Skeletal muscle cell (primary cell): ENCODE measurements around the gene RBM18.

Source experiments
- DNase-seq: peaks from one replicate; pipeline ENCODE4 v3.0.0-alpha.2; 2010; ENCODE audit warnings: low read depth
- H3K4me3 ChIP-seq: 2 replicates; pipeline ENCODE4 v1.5.1; 2011; ENCODE audit warnings: low read depth, mild to moderate bottlenecking, control low read depth, low read length, moderate library complexity

RBM18 gene

DNA sequence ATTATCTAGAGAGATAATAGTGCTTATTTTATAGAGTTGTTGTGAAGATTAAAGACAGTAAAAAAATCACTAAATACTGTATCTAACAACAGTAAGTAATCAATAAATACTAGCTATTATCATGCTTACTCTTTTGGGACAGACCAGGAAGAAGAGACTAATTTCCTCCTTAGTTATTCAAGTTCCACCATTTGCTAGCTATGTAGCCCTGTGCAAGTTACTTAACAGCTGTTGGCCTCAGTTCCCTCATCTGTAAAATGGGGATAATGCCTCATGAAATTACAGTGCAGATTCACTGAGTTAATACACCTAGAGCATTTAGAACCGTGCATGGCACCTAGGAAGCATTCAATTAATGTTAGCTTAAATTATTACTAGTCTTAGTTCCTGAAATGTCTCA, 2.6 kb downstream of the RBM18 start:
- no peak for DNase-seq

DNA sequence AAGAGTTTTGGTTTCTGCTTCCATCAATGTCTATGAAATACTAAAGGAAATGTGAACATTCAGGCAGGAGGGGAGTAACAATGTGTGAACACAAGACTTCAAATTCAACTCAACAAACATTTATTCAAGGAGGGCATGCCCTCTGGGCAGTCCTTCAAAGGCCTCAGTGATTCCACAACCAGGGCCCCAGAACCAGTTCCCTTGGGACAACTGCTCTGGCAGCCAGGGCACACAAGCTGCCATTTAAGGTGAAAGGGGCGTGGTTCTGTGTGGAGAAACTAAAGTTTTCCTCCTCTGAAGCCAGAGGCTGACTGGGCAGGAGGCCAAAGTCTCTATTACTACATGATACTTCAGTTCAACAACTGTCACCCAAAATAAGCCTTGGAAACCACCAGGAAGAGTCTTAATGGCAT, 3.2 kb downstream of the RBM18 start:
- DNase-seq: peak; percentile 89
- no peak overlapping the region for H3K4me3 ChIP-seq

More for the DNA sequence above, 2.6 kb downstream of the RBM18 start:
- no peak overlapping the region for H3K4me3 ChIP-seq

GRCh38 chr9:122258886-122259415, 5.7 kb downstream of the RBM18 start:
- no peak overlapping the region for H3K4me3 ChIP-seq
- DNase-seq: no peak

DNA sequence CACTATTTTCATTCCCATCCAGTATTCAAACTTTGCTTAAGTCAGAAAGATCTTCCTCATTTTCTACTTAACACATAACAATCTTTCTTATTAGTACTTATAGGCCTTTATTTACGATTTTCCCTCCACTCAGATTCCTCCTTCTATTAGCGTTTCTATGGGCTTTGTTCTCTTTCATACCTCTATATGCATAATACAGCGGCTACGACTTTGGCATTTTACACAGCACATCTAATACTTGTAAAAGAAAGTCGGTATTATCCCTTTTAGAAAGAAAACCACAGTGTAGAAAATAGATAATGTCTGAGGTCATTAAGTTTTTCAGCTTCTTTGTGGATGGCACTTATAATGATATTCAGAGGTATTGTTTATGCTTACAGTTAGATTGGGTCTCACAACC, 8.4 kb downstream of the RBM18 start:
- no peak overlapping the region for H3K4me3 ChIP-seq
- no peak for DNase-seq

- no peak for DNase-seq
- H3K4me3 ChIP-seq: no peak overlapping the region
Measured at GRCh38 chr9:122254761-122255160, 9.9 kb downstream of the RBM18 start.

DNA sequence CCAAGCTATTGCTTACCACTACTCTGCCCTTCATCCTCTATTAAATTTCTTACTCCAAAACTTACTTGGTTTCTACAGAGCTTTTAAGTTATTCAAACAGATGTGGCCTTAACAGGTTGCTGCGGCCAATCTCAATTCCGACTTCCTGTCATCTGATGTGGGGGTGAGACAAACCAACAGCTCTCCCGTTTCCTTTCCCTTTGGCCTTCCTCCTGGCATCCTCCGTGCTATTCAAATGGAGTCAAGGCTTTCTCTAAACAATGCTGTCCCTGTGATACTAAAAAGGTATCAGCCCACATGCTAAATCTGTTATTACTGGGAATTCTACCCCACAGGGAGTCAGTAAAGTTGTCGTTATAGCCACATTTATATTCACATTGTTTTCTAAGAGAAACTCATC, 11.8 kb downstream of the RBM18 start:
- no peak for DNase-seq
- H3K4me3 ChIP-seq: no peak overlapping the region

DNA sequence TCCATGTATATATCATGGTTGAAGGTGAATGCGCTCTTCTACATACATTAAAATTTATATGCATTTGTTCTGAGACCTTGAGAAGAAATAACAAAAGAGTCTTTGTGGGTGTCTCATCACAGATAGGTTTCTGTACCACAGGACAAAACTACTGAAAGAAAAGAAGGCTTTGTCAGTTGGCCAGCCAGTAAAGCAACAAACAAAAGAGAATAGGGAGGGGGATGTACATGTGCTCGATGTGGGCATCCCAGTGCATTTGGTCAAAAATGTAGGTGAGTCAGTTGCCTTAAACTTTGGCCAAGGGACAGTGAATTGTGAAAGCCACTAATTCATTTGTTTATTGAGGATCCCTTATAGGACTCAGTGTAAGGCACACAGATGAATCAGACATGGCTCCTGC, 13.3 kb downstream of the RBM18 start:
- DNase-seq: no peak
- H3K4me3 ChIP-seq: no peak overlapping the region

- H3K4me3 ChIP-seq: no peak overlapping the region
- DNase-seq: no peak
Measured at GRCh38 chr9:122248448-122248865, 16.2 kb downstream of the RBM18 start.

GRCh38 chr9:122246666-122247065, 18.0 kb downstream of the RBM18 start:
- no peak for DNase-seq
- H3K4me3 ChIP-seq: no peak overlapping the region

GRCh38 chr9:122244349-122244748, 20.3 kb downstream of the RBM18 start:
- no peak for DNase-seq
- no peak overlapping the region for H3K4me3 ChIP-seq

GRCh38 chr9:122239722-122240121, 24.9 kb downstream of the RBM18 start:
- DNase-seq: no peak
- no peak overlapping the region for H3K4me3 ChIP-seq

DNA sequence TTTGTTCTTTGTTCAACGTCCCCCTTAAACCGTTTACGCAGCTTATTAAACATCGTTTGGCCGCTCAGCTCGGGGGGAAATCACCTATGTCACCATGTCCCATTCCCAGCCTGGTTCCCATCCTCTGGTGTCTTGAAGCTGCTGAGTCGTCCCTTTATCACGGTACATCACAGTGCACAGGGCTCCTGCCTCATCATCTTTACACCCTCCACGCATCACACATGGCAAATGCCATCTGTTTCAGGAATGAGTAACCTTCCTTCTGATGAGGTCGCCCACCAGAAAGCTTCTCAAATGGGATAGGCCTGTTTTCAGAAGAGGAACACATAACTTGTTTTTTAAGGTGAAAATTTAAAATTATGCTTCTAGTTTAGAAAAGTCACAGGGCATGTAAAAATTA, 28.0 kb downstream of the RBM18 start:
- H3K4me3 ChIP-seq: no peak overlapping the region
- no peak for DNase-seq

DNA sequence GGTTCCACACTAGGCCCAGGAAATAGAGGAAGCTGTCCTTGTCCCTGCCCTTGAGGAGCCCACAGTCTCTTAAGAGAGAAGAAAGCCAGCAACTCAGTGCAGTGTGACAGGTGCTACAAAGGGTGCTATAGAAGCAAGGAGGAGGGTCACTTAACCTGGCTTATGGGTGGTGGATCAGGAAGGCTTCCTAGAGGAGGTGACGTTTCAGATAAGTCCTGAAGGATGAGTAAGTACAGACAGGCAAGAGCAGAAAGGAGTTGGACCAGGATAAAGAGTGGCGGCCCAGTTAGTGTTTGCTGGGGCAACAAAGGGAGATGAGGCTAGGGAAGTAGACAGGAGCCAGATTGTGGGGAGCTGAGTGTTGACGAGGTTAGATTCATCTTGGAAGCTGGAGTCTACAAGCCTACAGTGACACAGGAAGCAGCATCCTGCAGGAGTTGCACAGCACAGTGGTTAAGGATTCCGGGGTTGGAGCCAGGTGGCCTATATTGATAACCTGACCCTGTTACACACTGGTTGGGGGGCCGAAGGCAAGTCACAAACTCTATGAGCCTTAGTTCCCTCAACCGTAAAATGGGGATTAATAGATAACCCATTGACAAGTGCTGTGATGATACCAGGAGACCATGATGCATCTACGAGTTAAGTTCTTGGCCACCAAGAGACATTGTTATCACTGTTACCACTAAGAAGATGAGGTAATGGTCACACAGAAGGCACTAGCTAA, 30.5 kb downstream of the RBM18 start:
- no peak overlapping the region for H3K4me3 ChIP-seq
- no peak for DNase-seq

GRCh38 chr9:122232796-122233306, 31.8 kb downstream of the RBM18 start:
- no peak for DNase-seq
- no peak overlapping the region for H3K4me3 ChIP-seq

DNA sequence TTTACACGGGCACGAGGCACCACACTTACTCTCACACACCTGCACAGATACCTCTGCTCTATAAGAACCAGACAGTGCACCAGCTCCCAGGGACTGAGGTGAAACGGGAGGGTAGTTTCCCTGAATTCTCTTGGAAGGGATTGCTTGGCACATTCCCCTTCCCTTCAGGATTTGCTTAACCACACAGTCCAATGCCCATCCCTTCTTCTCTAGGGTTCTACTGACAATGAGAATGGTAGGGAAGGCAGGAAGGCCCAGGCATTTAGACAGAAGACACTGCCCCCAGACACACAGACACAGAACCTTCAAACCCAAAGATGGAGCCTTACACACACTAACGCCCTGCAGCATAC, 35.2 kb downstream of the RBM18 start:
- no peak for DNase-seq
- H3K4me3 ChIP-seq: no peak overlapping the region

DNA sequence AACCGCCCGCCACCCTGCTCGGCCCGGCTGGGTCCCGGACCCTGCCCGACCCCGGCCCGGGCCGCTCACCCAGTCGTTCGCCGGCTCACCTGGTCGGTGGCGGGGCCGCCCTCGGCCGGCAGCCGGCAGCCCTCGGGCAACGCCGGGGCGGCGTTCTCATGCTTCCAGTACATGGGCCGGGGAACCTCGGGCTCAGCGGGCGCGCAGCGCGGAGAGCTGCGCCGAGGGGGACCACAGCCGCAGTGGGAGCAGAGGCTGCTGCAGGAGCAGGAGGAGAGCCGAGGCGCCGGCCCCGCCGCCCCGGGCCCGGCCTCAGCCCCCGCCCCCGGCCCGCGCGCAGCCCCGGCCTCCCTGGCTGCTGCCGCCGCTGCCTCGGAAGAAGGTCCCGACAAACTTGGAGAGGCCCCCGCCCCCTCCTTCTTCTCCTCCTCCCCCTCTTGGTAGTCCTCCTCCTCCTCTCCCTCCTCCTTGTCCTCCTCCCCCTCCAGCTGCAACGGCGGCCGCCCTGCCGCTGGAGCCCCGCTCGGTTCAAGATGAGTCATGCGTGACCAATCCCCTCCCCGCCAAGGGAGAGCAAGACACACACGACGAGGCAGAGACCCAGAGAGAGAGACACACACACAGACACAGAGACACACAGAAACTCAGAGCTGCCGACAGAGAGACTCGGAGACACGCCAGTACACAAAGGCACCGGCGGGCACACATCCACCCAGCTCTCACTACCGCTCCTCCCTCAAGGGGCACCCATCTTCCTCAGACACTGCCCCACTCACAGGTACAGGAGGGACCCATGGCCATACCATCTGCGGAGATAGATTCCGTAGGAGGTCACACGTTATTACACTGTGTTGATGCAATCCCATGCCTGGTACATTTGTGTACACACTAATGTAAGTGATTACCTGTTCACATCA, 35.8 kb downstream of the RBM18 start, which contains the start of gene LHX6:
TSS of gene LHX6 (minus strand) at position 390 of the 917 bp plus-strand sequence. CDS start at position 173, 217 bp downstream.
- DNase-seq: no peak
- H3K4me3 ChIP-seq: peak within 1 kb of the TSS; percentile 32

DNA sequence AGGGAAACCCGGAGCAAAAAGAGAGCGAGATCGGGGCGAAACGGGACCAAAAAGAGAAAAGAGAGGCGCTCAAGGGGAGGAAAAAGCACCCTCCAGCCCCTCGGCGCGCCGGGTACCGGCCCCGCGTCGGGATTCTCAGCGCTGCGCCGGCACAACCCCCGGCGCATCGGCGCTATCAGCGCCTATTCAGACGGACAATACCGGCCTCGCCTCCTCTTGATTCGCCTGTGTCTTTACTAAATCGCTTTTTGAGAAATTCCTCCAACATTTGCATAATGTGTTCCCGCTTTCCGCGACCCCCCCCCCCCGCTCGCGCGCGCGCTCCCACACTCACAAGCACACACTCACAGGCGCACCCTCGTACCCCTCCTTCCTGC, 36.5 kb downstream of the RBM18 start:
- peak overlapping the region; percentile 32 for H3K4me3 ChIP-seq
- DNase-seq: no peak

DNA sequence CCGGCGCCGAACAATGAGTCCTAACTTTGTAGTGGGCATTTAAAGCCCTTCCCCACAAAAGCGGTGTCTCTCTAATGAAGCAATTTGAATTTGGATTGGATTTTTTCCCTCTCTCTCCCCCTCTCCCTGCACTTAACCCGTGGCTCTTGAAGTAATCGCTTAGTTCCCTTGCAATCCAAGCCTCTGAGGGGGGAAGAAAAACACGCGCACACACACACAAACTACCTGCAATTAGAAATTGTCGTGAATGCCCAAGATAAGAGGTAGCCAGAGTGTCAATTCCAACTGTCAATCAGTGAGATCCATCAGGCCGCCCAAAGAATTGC, 37.1 kb downstream of the RBM18 start:
- no peak overlapping the region for H3K4me3 ChIP-seq

DNA sequence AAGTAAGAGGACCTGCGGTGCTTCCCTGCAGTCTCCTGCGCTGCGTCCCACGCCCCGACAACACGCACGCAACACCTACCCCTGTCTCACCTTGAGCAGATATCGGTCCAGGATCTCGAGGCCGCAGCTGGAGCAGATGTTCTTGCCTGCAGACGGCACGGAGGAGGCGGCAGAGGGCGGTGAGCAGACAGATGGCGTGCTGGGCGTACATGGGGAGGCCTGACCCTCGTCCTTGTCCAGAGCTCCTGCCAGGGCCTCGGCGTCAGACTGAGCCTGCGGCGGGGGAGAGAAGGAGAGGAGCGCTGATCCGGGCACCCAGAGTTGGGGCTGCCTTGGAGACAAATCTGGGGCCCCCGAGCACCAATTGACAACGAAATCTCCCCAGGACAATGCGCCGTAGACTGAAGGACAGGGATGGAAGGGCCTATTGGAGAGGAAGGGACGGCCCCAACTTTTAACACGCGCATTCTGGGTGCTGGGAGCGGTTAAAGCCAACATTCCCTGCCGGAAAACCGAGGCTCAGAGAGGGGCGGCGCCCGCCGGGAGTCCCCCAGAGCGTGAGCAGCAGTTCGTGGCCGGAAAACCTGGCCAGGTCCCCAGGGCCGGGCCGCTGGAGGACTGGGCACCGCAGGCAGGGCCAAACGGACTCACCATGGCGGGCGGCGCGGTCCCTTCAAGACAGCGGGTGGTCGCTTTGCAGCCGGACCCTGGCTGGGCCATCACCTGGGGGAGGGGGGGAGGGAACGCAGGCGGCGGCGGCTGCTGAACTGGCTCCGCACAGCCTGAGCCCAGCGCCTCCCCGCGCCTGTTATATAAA, 37.7 kb downstream of the RBM18 start:
- no peak overlapping the region for H3K4me3 ChIP-seq
- no peak for DNase-seq

More for the DNA sequence above, 37.1 kb downstream of the RBM18 start:
- no peak for DNase-seq
